Gastroesophageal sphincter (tissue), 4 donors: Measurements from ENCODE around the gene SP5. TPM values are rescaled to one million over a fixed set of nuclear protein-coding genes. Genes with fewer than 3 reads are reported as not detected.

ENCODE experiments used
- ATAC-seq: fragments of 150-250 bp; one replicate; pipeline ENCODE4 v1.9.1; 2016; ENCODE audit warnings: mild to moderate bottlenecking, moderate library complexity
- H3K27ac ChIP-seq, 4 donors: fragments of 200-600 bp; sonication (generic) in 3 of 4; 1 replicate in 3 of 4; 2 replicates in 1 of 4; pipeline ENCODE4 v1.5.1; 2016 to 2019
- H3K27me3 ChIP-seq: fragments of 200-600 bp; sonication (generic); one replicate; pipeline ENCODE4 v1.5.1; 2019
- H3K36me3 ChIP-seq, 2 donors: fragments of 200-600 bp; sonication (generic); one replicate each; pipeline ENCODE4 v1.5.1; 2019; ENCODE audit warnings: control low read depth in 1 of 2
- H3K4me1 ChIP-seq, 3 donors: fragments of 200-600 bp; sonication (generic); 1 replicate in 2 of 3; 2 replicates in 1 of 3; pipeline ENCODE4 v1.5.1; 2016 to 2019; ENCODE audit warnings: control low read depth in 2 of 3
- H3K4me3 ChIP-seq, 2 donors: fragments of 200-600 bp; sonication (generic); one replicate each; pipeline ENCODE4 v1.5.1; 2019; ENCODE audit warnings: mild to moderate bottlenecking in 1 of 2, moderate library complexity in 1 of 2
- H3K9me3 ChIP-seq, 3 donors: fragments of 200-600 bp; sonication (generic); one replicate each; pipeline ENCODE4 v1.5.1; 2017 to 2019; ENCODE audit warnings: control low read depth in 2 of 3
- CTCF ChIP-seq, 4 experiments: fragments of 200-600 bp in 2 of 4; fragments of 450-650 bp in 2 of 4; sonication (generic) in 1 of 4; IDR thresholded peaks; one replicate each; pipeline ENCODE4 v1.5.1; 2017 to 2019; ENCODE audit warnings: antibody characterized with exemption in 4 of 4, mild to moderate bottlenecking in 2 of 4, moderate library complexity in 2 of 4
- EP300 ChIP-seq: sonication (generic); formaldehyde crosslinking; IDR thresholded peaks from one replicate; pipeline ENCODE4 v1.6.1; 2017; ENCODE audit warnings: antibody characterized with exemption, mild to moderate bottlenecking
- POLR2A ChIP-seq, 2 donors: fragments of 450-650 bp; IDR thresholded peaks; one replicate each; pipeline ENCODE4 v1.6.1; 2017; ENCODE audit warnings: antibody characterized with exemption in 2 of 2, mild to moderate bottlenecking in 2 of 2, moderate library complexity in 1 of 2
- POLR2AphosphoS5 ChIP-seq: sonication (generic); formaldehyde crosslinking; IDR thresholded peaks from one replicate; pipeline ENCODE4 v1.6.1; 2017; ENCODE audit warnings: antibody characterized with exemption
- WGBS, 2 donors: methylation state at CpG; one replicate each; pipeline ENCODE4 v1.1.5; 2018; ENCODE audit warnings: low coverage in 1 of 2; 5-methylcytosine and 5-hydroxymethylcytosine counted together
- total RNA-seq, 4 donors: library from RNA; depleted of rRNA; stranded (reverse); fragments of >200 nt; gene quantifications; one replicate each; pipeline ENCODE4 v1.1.0, GENCODE V29; 2016

SP5 gene
- total RNA-seq, 4 donors from 2014 or later, result 0.13 to 0.92 (median 0.39) TPM; not detected in 1

GRCh38 chr2:170717991-170718589 lies 3.0 kb downstream of the SP5 start:
- Histone ChIP-seq H3K27ac (no peak overlapping the region), H3K9me3 (no peaks in the 10 kb centered on the region), H3K36me3 (no peaks in the 10 kb centered on the region), H3K4me3 (no peak overlapping the region), H3K27me3 (peaks cover 83% of the 10 kb centered on the region), H3K4me1 (peaks cover 0 to 47% (median 30%) of the 10 kb centered on the region in 3 donors)
- 30 to 38% methylated on average over 13 to 17 of the region's 18 CpGs for WGBS, 2 donors
- no peak for TF ChIP-seq POLR2AphosphoS5
- no peak for TF ChIP-seq CTCF (IDR thresholded peaks at IDR 0.05)
- TF ChIP-seq EP300, result no peak
- TF ChIP-seq POLR2A (IDR thresholded peaks at IDR 0.05), result no peak
- ATAC-seq, result no peak

GRCh38 chr2:170719810-170720209 lies 4.7 kb downstream of the SP5 start:
- no peaks in the 10 kb centered on the region for H3K9me3 ChIP-seq
- ATAC-seq, result no peak
- H3K4me1 ChIP-seq, result peaks cover 0 to 30% (median 21%) of the 10 kb centered on the region in 3 donors
- no peak for TF ChIP-seq CTCF (IDR thresholded peaks at IDR 0.05)
- TF ChIP-seq EP300, result no peak
- no peak for TF ChIP-seq POLR2AphosphoS5
- TF ChIP-seq POLR2A (IDR thresholded peaks at IDR 0.05), result no peak
- peaks cover 74% of the 10 kb centered on the region for H3K27me3 ChIP-seq
- no peak overlapping the region for H3K4me3 ChIP-seq
- no peaks in the 10 kb centered on the region for H3K36me3 ChIP-seq
- no peak overlapping the region for H3K27ac ChIP-seq
- WGBS, 2 donors, result 59 to 67% methylated on average over 1 of the region's 1 CpG

- Histone ChIP-seq H3K4me3 (no peak overlapping the region), H3K27me3 (peaks cover 56% of the 10 kb centered on the region), H3K27ac (no peak overlapping the region), H3K36me3 (no peaks in the 10 kb centered on the region), H3K4me1 (peaks cover 0 to 11% (median 7%) of the 10 kb centered on the region in 3 donors), H3K9me3 (no peaks in the 10 kb centered on the region)
- TF ChIP-seq POLR2A (IDR thresholded peaks at IDR 0.05) (no peak), EP300 (no peak), CTCF (IDR thresholded peaks at IDR 0.05) (no peak), POLR2AphosphoS5 (no peak)
- WGBS, 2 donors, result 78 to 82% methylated on average over 3 of the region's 3 CpGs
- no peak for ATAC-seq
Measured at GRCh38 chr2:170721678-170722077, 6.5 kb downstream of the SP5 start.

- Histone ChIP-seq H3K27ac (no peak overlapping the region), H3K9me3 (no peaks in the 10 kb centered on the region), H3K4me1 (peaks cover 0 to 5% (median under 1%) of the 10 kb centered on the region in 3 donors), H3K36me3 (no peaks in the 10 kb centered on the region), H3K4me3 (no peak overlapping the region), H3K27me3 (peaks cover 49% of the 10 kb centered on the region)
- ATAC-seq, result no peak
- TF ChIP-seq POLR2AphosphoS5 (no peak), CTCF (IDR thresholded peaks at IDR 0.05) (no peak), POLR2A (IDR thresholded peaks at IDR 0.05) (no peak), EP300 (no peak)
Measured at GRCh38 chr2:170722301-170722700, 7.2 kb downstream of the SP5 start.

GRCh38 chr2:170723446-170723958 lies 8.4 kb downstream of the SP5 start:
- whole genome bisulfite sequencing, 2 donors, result 44 to 64% methylated on average over 2 of the region's 2 CpGs
- no peak for ATAC-seq
- Histone ChIP-seq H3K4me3 (no peak overlapping the region), H3K36me3 (no peaks in the 10 kb centered on the region), H3K4me1 (no peaks in the 10 kb centered on the region), H3K27me3 (peaks cover 43% of the 10 kb centered on the region), H3K9me3 (no peaks in the 10 kb centered on the region), H3K27ac (no peak overlapping the region)
- no peak for TF ChIP-seq POLR2AphosphoS5
- no peak for TF ChIP-seq POLR2A (IDR thresholded peaks at IDR 0.05)
- TF ChIP-seq EP300, result no peak
- TF ChIP-seq CTCF (IDR thresholded peaks at IDR 0.05), result no peak
